Neural progenitor cell (in vitro differentiated cells): ENCODE measurements around the gene SBF2.

Experiments used
- CTCF ChIP-seq: fragments of 200-600 bp; sonication (generic); IDR thresholded peaks from 2 replicates; pipeline ENCODE4 v1.5.1; 2017; ENCODE audit warnings: antibody characterized with exemption, mild to moderate bottlenecking
- EZH2 ChIP-seq: fragments of 200-600 bp; sonication (generic); IDR thresholded peaks from 2 replicates; pipeline ENCODE4 v1.6.1; 2017; ENCODE audit warnings: antibody characterized with exemption, mild to moderate bottlenecking, moderate library complexity
- EZH2phosphoT487 ChIP-seq: fragments of 200-600 bp; sonication (generic); IDR thresholded peaks from 2 replicates; pipeline ENCODE4 v1.6.1; 2017; ENCODE audit warnings: antibody characterized with exemption

DNA sequence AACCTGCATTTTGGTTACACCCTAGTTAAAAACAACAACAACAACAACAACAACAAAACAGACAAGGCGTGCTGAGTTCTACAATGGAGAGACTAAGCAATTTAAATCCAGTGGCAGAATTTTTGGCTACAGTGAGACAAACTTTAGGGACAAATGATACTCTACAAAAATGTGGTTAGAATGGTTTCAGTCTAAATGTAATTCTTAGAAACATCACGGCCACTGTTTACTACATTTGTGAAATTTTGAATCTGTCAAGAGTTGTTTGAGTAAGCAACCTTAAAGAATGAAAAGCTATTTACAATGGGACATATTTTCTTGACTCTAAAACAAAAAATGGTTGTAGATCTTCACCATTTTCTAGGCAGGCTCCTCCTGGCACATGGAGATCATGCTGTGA lies 370.7 kb downstream of the SBF2 start:
- TF ChIP-seq CTCF, result no peak
- TF ChIP-seq EZH2, result no peak
- no peak for TF ChIP-seq EZH2phosphoT487
